Measurements from ENCODE around the gene CEPT1.
A peak's percentile ranks its signal among the peaks of the same experiment; 100 is the strongest.

CEPT1 gene

GRCh38 chr1:111104981-111105380 is 35.0 kb upstream of the CEPT1 start:
- peaks cover 5% of the 10 kb centered on the region for H3K4me1 ChIP-seq (ENCODE audit: insufficient read depth, poor library complexity, severe bottlenecking)
- H3K36me3 ChIP-seq (ENCODE audit: low read depth), result no peaks in the 10 kb centered on the region
- H3K9me3 ChIP-seq (ENCODE audit: severe bottlenecking), result no peaks in the 10 kb centered on the region
- peaks cover 4% of the 10 kb centered on the region for H3K27me3 ChIP-seq (ENCODE audit: insufficient read depth, poor library complexity, severe bottlenecking)
- H3K27ac ChIP-seq (ENCODE audit: poor library complexity, severe bottlenecking), result no peak overlapping the region
- no peak for TF ChIP-seq CTCF (IDR thresholded peaks at IDR 0.05; ENCODE audit: poor library complexity, severe bottlenecking)
- ATAC-seq (ENCODE audit: low read depth) (no peak), DNase-seq (ENCODE audit: low spot score) (no peak)
- H3K4me3 ChIP-seq (ENCODE audit: severe bottlenecking), result no peak overlapping the region

GRCh38 chr1:111110197-111110899 is 29.7 kb upstream of the CEPT1 start:
- Histone ChIP-seq H3K4me3 (ENCODE audit: severe bottlenecking) (no peak overlapping the region), H3K36me3 (ENCODE audit: low read depth) (no peaks in the 10 kb centered on the region)
- no peak for DNase-seq (ENCODE audit: low spot score)

GRCh38 chr1:111116496-111116895 is 23.5 kb upstream of the CEPT1 start:
- DNase-seq (ENCODE audit: low spot score) (no peak), ATAC-seq (ENCODE audit: low read depth) (no peak)
- H3K4me1 ChIP-seq (ENCODE audit: insufficient read depth, poor library complexity, severe bottlenecking), result no peaks in the 10 kb centered on the region
- H3K9me3 ChIP-seq (ENCODE audit: severe bottlenecking), result no peaks in the 10 kb centered on the region
- H3K4me3 ChIP-seq (ENCODE audit: severe bottlenecking), result no peak overlapping the region
- no peak for TF ChIP-seq CTCF (IDR thresholded peaks at IDR 0.05; ENCODE audit: poor library complexity, severe bottlenecking)
- H3K27ac ChIP-seq (ENCODE audit: poor library complexity, severe bottlenecking), result no peak overlapping the region
- H3K27me3 ChIP-seq (ENCODE audit: insufficient read depth, poor library complexity, severe bottlenecking), result no peaks in the 10 kb centered on the region
- H3K36me3 ChIP-seq (ENCODE audit: low read depth), result peaks cover 44% of the 10 kb centered on the region

More at GRCh38 chr1:111110197-111110899, 29.7 kb upstream of the CEPT1 start:
- TF ChIP-seq CTCF (IDR thresholded peaks at IDR 0.05; ENCODE audit: poor library complexity, severe bottlenecking), result no peak
- Histone ChIP-seq H3K27me3 (ENCODE audit: insufficient read depth, poor library complexity, severe bottlenecking) (peaks cover 4% of the 10 kb centered on the region), H3K4me1 (ENCODE audit: insufficient read depth, poor library complexity, severe bottlenecking) (no peaks in the 10 kb centered on the region), H3K9me3 (ENCODE audit: severe bottlenecking) (no peaks in the 10 kb centered on the region), H3K27ac (ENCODE audit: poor library complexity, severe bottlenecking) (no peak overlapping the region)
- 0 out of 3 replicates have a peak, but pooled peaks have one; percentile 23 for ATAC-seq (ENCODE audit: low read depth)

GRCh38 chr1:111126354-111126753 is 13.7 kb upstream of the CEPT1 start:
- no peaks in the 10 kb centered on the region for H3K9me3 ChIP-seq (ENCODE audit: severe bottlenecking)
- no peak for TF ChIP-seq CTCF (IDR thresholded peaks at IDR 0.05; ENCODE audit: poor library complexity, severe bottlenecking)
- H3K4me3 ChIP-seq (ENCODE audit: severe bottlenecking), result no peak overlapping the region
- H3K4me1 ChIP-seq (ENCODE audit: insufficient read depth, poor library complexity, severe bottlenecking), result no peaks in the 10 kb centered on the region
- ATAC-seq (ENCODE audit: low read depth), result no peak
- H3K27ac ChIP-seq (ENCODE audit: poor library complexity, severe bottlenecking), result no peak overlapping the region
- H3K36me3 ChIP-seq (ENCODE audit: low read depth), result peaks cover 67% of the 10 kb centered on the region
- no peaks in the 10 kb centered on the region for H3K27me3 ChIP-seq (ENCODE audit: insufficient read depth, poor library complexity, severe bottlenecking)
- DNase-seq (ENCODE audit: low spot score), result no peak

- H3K4me1 ChIP-seq (ENCODE audit: insufficient read depth, poor library complexity, severe bottlenecking), result no peaks in the 10 kb centered on the region
- no peaks in the 10 kb centered on the region for H3K27me3 ChIP-seq (ENCODE audit: insufficient read depth, poor library complexity, severe bottlenecking)
- no peak overlapping the region for H3K4me3 ChIP-seq (ENCODE audit: severe bottlenecking)
- H3K27ac ChIP-seq (ENCODE audit: poor library complexity, severe bottlenecking), result no peak overlapping the region
- DNase-seq (ENCODE audit: low spot score) (no peak), ATAC-seq (ENCODE audit: low read depth) (no peak)
- peaks cover 67% of the 10 kb centered on the region for H3K36me3 ChIP-seq (ENCODE audit: low read depth)
- TF ChIP-seq CTCF (IDR thresholded peaks at IDR 0.05; ENCODE audit: poor library complexity, severe bottlenecking), result no peak
- H3K9me3 ChIP-seq (ENCODE audit: severe bottlenecking), result no peaks in the 10 kb centered on the region
Observed at GRCh38 chr1:111127923-111128643, 11.9 kb upstream of the CEPT1 start.

All from RWPE2 (cell line).